Measurements from ENCODE around the gene CLCN4. TPM values are rescaled to one million over a fixed set of nuclear protein-coding genes. Genes with fewer than 3 reads are reported as not detected.

Gene CLCN4
- total RNA-seq (2014; rRNA removed; shearing (Covaris generic)) = 6.6 and 10.9 TPM in 2 replicates

DNA sequence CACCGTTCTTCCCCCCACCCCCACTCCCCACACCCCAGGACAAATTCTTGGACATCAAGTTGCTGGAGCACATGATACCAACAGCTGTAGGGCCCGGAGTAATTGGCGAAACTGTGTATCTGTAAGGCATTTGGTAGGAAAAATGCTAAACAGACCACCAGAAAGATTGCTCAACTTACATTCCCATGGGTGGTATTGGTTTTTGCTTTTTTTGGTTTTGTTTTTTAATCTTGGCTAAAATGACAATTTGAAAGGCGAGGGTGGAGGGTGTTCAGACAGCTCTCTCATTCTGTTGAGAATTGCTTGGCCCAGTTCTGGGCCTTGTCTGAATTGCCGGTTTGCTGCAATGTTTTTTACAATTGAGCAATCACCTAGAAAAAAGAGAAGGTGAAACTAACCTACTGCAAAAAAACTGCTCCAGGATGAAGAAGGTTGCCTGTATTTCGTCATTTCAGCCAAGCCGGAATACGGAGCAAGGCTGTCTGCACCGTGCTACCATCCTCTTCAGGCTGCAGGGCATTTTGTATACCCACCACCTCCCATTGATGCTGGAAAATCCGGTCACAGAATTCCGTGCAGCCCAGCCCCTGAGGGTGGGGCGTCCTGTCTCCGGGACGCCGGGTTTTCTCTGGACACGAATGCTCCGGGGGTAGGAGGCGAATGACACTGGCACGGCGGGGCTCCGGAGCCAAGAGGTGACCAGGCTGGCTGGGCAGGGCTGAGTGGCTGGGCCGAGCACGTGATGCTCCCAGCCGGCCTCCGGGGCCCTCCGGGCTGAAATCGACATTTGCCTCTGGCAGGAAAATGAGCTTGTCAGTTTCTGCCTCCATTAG is at the start of gene CLCN4:
CLCN4 (plus strand) TSS at position 777 of the 833 bp plus-strand sequence. CDS start 28,058 bp downstream, outside the sequence.
- Histone ChIP-seq H3K27ac (peak within 1 kb of the TSS; percentile 82), H3K4me1 (replicated peaks) (peaks cover 6% of the 10 kb centered on the region; the same call in 1 of the 2 replicates), H3K4me3 (peak within 1 kb of the TSS; percentile 37), H3K9me3 (replicated peaks) (no peaks in the 10 kb centered on the region), H3K27me3 (replicated peaks) (no peaks in the 10 kb centered on the region), H3K36me3 (no peaks in the 10 kb centered on the region)
- peak; percentile 46 to 73 for DNase-seq (ENCODE audit: low read depth in 1 of 2, low spot score in 2 of 2)

DNA sequence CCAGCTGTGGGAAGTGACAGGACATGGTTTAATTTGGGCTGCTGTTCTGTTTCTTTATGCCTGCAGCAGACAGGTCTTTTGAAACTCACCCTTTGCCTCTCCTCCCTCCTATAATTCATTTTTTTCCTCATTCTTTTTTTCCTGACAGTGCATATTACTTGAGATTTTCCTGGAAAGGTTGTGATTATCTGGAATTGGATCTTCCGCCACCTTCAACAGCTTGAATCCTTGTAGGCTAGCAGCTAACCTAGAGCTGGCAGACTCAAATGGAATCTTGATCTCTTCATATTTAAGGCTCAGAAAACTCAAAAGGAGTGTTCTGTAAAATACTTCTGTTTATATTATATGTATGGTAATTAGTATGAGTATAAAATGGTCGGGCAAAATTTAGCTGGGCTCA is 49.3 kb upstream of the CLCN4 start:
- no peaks in the 10 kb centered on the region for H3K27me3 ChIP-seq (replicated peaks)
- H3K9me3 ChIP-seq (replicated peaks) = no peaks in the 10 kb centered on the region
- no peak overlapping the region for H3K4me3 ChIP-seq
- no peak overlapping the region for H3K27ac ChIP-seq
- no peak for DNase-seq (ENCODE audit: low read depth in 1 of 2, low spot score in 2 of 2)
- H3K36me3 ChIP-seq = no peaks in the 10 kb centered on the region
- H3K4me1 ChIP-seq (replicated peaks) = no peaks in the 10 kb centered on the region

DNA sequence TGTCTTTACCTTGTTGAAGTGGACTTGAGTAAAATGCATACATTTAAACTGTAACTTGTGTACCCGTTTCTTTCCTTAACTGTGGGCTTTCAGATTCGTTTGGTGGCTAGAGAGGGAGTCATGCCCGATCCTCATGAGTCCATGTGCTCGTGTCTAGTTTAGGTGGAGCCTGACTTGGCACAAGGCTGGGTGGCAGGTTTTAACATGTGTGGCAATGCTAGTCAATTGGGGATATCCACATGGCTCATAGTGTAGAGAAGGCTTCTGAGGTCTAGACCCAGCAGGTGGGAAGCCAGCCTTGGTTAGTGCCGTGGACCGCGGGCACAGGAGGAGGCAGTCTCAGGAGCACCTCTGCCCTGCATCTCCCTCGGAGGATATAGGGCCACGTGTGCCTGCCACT is 48.5 kb upstream of the CLCN4 start:
- H3K4me1 ChIP-seq (replicated peaks) = no peaks in the 10 kb centered on the region
- H3K36me3 ChIP-seq = no peaks in the 10 kb centered on the region
- H3K4me3 ChIP-seq = no peak overlapping the region
- no peak overlapping the region for H3K27ac ChIP-seq
- H3K9me3 ChIP-seq (replicated peaks) = no peaks in the 10 kb centered on the region
- no peak for DNase-seq (ENCODE audit: low read depth in 1 of 2, low spot score in 2 of 2)
- H3K27me3 ChIP-seq (replicated peaks) = no peaks in the 10 kb centered on the region

DNA sequence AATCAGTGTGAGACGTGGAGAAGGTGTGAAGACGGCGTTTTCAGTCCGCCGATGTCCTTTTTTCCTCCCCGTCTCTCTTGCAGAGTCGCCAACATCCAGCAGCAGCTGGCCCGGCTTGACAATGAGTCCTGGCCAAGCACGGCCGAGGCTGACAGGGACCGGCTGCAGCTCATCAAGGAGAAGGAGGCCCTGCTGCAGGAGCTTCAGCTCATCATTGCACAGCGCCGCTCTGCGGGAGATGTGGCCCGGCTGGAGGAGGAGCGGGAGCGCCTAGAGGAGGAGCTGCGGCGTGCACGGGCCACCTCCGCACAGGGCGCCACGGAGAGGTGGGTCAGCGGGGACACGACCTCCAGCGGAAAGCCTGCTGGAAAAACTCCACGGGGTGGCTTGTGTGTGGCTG is 47.1 kb upstream of the CLCN4 start:
- H3K4me1 ChIP-seq (replicated peaks) = no peaks in the 10 kb centered on the region
- no peak overlapping the region for H3K27ac ChIP-seq
- no peaks in the 10 kb centered on the region for H3K36me3 ChIP-seq
- no peak overlapping the region for H3K4me3 ChIP-seq
- H3K9me3 ChIP-seq (replicated peaks) = no peaks in the 10 kb centered on the region
- no peak for DNase-seq (ENCODE audit: low read depth in 1 of 2, low spot score in 2 of 2)
- H3K27me3 ChIP-seq (replicated peaks) = no peaks in the 10 kb centered on the region

DNA sequence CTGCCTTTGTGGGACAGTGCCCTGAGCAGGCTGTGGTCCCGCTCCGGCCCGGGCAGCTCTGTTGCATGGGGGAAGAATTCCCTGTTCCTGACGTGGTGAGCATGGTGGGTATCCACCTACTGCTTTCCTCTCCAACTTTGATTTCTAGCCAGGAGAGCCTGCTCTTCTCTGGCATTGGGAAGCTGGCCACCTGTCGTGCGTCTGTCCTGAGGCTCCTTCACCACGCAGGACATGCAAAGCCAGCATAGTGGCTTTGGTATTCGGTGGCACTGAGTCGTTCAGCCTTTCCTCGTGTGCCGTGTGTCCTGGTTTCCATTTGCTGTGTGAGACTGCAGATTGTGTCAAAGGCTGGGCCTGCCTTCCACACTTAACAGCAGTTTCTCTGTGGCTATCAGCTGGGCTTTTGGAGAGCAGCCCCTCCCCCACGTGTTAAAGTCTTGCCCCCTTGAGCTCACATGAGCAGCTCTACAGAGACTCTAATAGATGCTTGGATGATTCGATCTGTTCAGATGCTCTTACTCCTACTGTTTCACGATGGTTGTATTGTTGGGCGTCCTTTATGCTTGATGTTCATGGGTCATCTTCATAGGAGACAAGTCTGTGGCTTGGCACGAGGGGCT is 46.3 kb upstream of the CLCN4 start:
- H3K4me1 ChIP-seq (replicated peaks) = no peaks in the 10 kb centered on the region
- no peaks in the 10 kb centered on the region for H3K36me3 ChIP-seq
- H3K27ac ChIP-seq = no peak overlapping the region
- no peak for DNase-seq (ENCODE audit: low read depth in 1 of 2, low spot score in 2 of 2)
- H3K4me3 ChIP-seq = no peak overlapping the region
- H3K9me3 ChIP-seq (replicated peaks) = no peaks in the 10 kb centered on the region
- H3K27me3 ChIP-seq (replicated peaks) = no peaks in the 10 kb centered on the region

DNA sequence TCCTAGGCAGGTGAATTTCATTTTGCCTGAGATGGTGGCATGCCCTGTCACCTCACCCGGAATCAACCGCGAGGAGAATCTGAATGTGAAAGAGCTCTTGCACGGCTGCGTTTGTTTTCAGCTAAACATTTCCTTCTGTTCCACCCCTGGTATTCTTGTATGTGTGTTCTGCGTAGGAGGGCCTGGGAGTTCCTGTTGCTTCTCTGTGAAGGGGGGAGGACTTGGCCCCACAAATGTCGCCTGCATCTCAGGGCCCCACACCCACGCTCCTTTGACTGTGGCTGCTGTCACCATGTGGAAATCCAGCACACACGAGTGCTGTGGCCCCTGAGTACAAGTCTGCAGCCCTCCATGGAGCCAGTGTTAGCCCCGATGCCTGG is 45.8 kb upstream of the CLCN4 start:
- no peaks in the 10 kb centered on the region for H3K36me3 ChIP-seq
- H3K9me3 ChIP-seq (replicated peaks) = no peaks in the 10 kb centered on the region
- no peak overlapping the region for H3K27ac ChIP-seq
- no peaks in the 10 kb centered on the region for H3K4me1 ChIP-seq (replicated peaks)
- no peak for DNase-seq (ENCODE audit: low read depth in 1 of 2, low spot score in 2 of 2)
- H3K27me3 ChIP-seq (replicated peaks) = no peaks in the 10 kb centered on the region
- H3K4me3 ChIP-seq = no peak overlapping the region

DNA sequence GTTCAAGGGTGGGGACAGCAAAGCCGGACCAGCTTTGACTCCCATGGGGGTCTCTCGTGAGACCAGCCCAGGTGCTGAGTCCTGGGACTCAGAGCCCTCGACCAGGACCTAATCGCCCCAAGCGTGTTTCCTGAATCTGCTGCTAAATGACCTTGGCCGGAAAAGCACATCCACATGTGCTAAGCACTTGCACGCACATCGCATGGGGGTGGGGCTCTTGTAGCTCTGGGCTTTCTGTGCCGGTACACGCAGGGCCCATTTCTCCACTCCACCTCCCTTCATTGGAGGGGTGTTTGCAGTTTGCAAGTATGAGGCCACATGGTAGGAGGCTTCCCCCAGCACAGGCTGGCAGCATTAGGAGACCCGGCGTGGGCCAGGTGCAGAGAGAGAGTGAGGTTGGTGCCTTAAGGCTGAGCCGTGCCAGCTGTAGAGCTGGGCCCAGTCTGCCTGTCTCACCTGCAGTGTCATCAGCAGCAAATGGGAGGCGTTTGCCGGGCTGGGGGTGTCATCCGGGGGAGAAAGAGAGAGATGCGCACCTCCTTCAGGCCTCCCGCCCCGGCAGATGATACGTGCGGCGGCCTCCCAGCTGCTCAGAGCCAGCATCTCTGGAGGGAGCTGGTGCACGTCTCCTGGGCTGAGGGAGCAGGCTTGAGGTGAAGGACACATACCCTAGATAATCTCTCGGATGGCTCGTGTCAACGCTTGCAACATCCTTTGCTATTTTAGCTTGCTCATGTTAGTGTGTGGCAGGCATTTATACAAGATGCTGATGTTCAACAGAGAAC is 45.2 kb upstream of the CLCN4 start:
- H3K27ac ChIP-seq = no peak overlapping the region
- no peak for DNase-seq (ENCODE audit: low read depth in 1 of 2, low spot score in 2 of 2)
- no peaks in the 10 kb centered on the region for H3K27me3 ChIP-seq (replicated peaks)

DNA sequence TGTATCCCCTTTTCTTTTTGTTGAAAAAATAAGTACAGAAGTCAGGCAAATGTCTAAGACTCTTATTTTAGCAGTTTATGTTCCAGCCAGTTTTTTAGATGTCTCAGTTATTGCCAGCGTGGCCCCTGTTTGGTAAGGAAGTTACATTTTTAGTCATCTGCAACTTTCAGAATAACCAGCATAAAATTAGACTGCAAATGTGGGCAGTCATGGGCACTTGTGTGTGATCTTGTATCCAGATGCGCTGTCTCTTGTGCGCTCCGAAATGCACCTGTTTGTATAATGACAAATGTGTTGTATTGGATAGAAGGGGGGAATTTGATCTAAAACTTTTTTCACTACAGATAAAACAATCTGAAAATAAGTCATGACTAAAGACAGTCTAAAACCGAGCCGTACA is 44.3 kb upstream of the CLCN4 start:
- Histone ChIP-seq H3K9me3 (replicated peaks) (no peaks in the 10 kb centered on the region), H3K4me1 (replicated peaks) (no peaks in the 10 kb centered on the region), H3K27ac (no peak overlapping the region), H3K27me3 (replicated peaks) (no peaks in the 10 kb centered on the region), H3K36me3 (peaks cover 10% of the 10 kb centered on the region), H3K4me3 (no peak overlapping the region)
- no peak for DNase-seq (ENCODE audit: low read depth in 1 of 2, low spot score in 2 of 2)

More for the DNA sequence above, 45.2 kb upstream of the CLCN4 start:
- Histone ChIP-seq H3K4me1 (replicated peaks) (no peaks in the 10 kb centered on the region), H3K4me3 (no peak overlapping the region), H3K36me3 (peaks cover 4% of the 10 kb centered on the region; the same call in 1 of the 2 replicates), H3K9me3 (replicated peaks) (no peaks in the 10 kb centered on the region)

DNA sequence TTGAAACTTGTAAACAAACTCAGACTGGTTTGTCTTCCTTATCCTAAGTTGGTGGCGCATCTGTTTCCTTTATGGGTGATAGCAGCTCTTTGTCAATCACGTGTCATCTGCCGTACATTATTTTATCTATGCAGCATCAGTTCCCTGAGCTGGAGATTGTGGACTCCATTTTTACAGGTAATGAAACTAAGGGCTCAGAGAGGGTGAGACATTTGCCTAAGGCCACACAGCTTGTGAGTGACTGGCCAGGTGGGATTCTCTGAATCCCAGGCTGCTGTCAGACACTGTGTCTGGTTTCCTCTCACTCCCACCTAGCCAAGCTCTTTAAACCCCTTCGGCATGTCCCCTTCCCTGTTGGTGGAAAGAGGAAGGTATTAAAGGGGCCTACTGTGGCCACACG is 41.7 kb upstream of the CLCN4 start:
- Histone ChIP-seq H3K4me3 (no peak overlapping the region), H3K9me3 (replicated peaks) (0 out of 2 replicates have a peak, but pooled peaks cover 2% of the 10 kb centered on the region), H3K4me1 (replicated peaks) (no peaks in the 10 kb centered on the region), H3K27ac (no peak overlapping the region), H3K36me3 (peaks cover 30% of the 10 kb centered on the region), H3K27me3 (replicated peaks) (no peaks in the 10 kb centered on the region)
- no peak for DNase-seq (ENCODE audit: low read depth in 1 of 2, low spot score in 2 of 2)

DNA sequence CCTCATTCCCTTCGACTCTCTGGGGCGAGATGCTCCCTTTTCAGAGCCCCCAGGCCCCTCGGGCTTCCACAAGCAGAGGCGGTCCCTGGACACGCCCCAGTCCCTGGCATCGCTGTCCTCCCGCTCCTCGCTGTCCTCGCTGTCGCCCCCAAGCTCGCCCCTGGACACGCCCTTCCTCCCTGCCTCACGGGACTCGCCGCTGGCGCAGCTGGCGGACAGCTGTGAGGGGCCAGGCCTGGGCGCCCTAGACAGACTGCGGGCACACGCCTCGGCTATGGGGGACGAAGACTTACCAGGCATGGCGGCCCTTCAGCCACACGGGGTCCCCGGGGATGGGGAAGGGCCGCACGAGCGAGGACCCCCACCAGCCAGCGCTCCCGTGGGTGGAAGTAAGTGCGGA is 39.5 kb upstream of the CLCN4 start:
- Histone ChIP-seq H3K4me3 (no peak overlapping the region), H3K36me3 (peaks cover 42% of the 10 kb centered on the region), H3K9me3 (replicated peaks) (0 out of 2 replicates have a peak, but pooled peaks cover 6% of the 10 kb centered on the region), H3K4me1 (replicated peaks) (no peaks in the 10 kb centered on the region), H3K27ac (no peak overlapping the region), H3K27me3 (replicated peaks) (no peaks in the 10 kb centered on the region)
- DNase-seq (ENCODE audit: low read depth in 1 of 2, low spot score in 2 of 2) = no peak

DNA sequence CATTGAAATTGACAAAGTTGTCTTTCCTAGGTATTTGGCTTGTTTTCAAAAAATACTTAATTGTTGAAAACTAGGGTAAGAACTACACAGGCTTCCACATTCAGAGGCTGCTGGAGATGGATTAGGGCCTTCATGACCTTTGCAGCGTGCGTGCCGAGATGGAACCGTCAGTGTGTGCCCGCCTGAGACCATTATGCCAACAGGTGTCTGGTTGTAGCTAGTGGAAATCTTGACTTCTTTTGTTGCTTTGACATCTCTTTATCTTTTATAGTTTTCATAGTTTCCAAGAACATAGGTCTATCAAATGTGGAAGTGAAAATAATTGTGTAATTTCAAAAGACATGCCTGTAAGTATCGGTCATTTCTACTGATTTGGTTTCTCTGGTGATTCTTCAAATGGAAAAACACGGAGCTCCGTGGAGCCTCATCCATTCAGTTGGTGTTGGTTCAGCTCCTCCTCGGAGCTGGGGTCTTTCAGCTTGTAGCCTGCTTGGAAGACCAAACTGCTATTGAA is 38.9 kb upstream of the CLCN4 start:
- DNase-seq (ENCODE audit: low read depth in 1 of 2, low spot score in 2 of 2) = no peak
- Histone ChIP-seq H3K4me1 (replicated peaks) (no peaks in the 10 kb centered on the region), H3K27me3 (replicated peaks) (no peaks in the 10 kb centered on the region), H3K36me3 (peaks cover 44% of the 10 kb centered on the region), H3K9me3 (replicated peaks) (0 out of 2 replicates have a peak, but pooled peaks cover 6% of the 10 kb centered on the region), H3K4me3 (no peak overlapping the region), H3K27ac (no peak overlapping the region)

DNA sequence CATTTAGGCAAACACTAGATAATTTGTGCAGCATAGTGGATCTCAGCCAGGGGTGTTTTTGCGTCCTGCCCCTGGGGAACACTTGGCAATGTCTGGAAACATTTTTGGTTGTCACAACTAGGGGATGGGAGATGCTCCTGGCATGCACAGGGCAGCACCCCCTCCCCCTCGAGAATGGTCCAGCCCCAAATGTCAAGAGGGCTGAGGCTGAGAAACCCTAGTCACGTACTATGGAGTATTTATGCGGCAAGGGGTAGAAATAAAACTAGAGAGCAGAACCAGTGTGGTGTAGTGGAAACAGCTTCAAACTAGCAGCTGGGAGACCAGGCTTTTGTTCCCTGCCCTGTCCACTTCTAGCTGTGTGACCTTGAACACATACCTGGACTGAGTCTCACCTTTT is 38.2 kb upstream of the CLCN4 start:
- Histone ChIP-seq H3K4me3 (no peak overlapping the region), H3K36me3 (peaks cover 45% of the 10 kb centered on the region)
- DNase-seq (ENCODE audit: low read depth in 1 of 2, low spot score in 2 of 2) = no peak

DNA sequence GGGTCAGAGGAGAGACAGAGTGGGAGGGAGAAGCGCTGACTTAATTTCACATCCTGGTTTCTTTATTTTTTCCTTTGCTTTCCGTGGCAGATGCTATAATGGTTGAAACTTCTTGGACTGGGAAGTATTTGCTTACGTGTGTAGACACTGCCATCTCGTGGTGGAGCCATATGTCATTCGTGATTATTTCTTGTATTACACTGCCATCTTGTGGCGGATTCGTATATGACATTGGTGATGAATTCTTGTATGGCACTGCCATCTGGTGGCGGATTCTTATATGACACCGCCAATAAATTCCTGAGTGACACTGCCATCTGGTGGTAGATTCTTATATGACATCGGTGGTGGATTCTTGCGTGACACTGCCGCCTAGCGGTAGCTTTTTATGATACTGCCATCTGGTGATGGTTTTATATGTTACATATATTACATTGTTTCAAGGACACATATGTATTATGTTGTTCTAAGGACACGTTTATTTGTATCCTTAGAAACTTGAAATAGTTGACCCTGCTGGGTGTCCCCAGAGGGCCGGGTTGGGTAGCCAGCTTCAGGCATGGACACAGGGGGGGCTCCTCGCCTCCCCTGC is 37.3 kb upstream of the CLCN4 start:
- no peak overlapping the region for H3K4me3 ChIP-seq
- no peaks in the 10 kb centered on the region for H3K27me3 ChIP-seq (replicated peaks)
- H3K9me3 ChIP-seq (replicated peaks) = 0 out of 2 replicates have a peak, but pooled peaks cover 6% of the 10 kb centered on the region
- peak; percentile 56 to 73 for DNase-seq (ENCODE audit: low read depth in 1 of 2, low spot score in 2 of 2)
- peaks cover 47% of the 10 kb centered on the region for H3K36me3 ChIP-seq
- no peak overlapping the region for H3K27ac ChIP-seq
- no peaks in the 10 kb centered on the region for H3K4me1 ChIP-seq (replicated peaks)

More for the DNA sequence above, 38.2 kb upstream of the CLCN4 start:
- no peaks in the 10 kb centered on the region for H3K27me3 ChIP-seq (replicated peaks)
- 0 out of 2 replicates have a peak, but pooled peaks cover 6% of the 10 kb centered on the region for H3K9me3 ChIP-seq (replicated peaks)
- H3K4me1 ChIP-seq (replicated peaks) = no peaks in the 10 kb centered on the region
- no peak overlapping the region for H3K27ac ChIP-seq

Data from SJSA1 (cell line).